GM19467 (cell line): ENCODE data around the gene LHPP.
A peak's percentile ranks its signal among the peaks of the same experiment; 100 is the strongest.

Experiments used
- ATAC-seq: cut with Tn5 transposase; IDR thresholded peaks from one replicate; pipeline ENCODE4 v1.9.1; 2021; ENCODE audit warnings: mild to moderate bottlenecking, moderate library complexity; ENCODE audit not compliant: unreplicated experiment

The LHPP gene

GRCh38 chr10:124618470-124619073, 156.9 kb downstream of the LHPP start:
- no peak for ATAC-seq

GRCh38 chr10:124619195-124619594, 157.6 kb downstream of the LHPP start:
- ATAC-seq, result peak; percentile 21

GRCh38 chr10:124619802-124620490, 158.3 kb downstream of the LHPP start:
- ATAC-seq, result peak; percentile 36

GRCh38 chr10:124621637-124622036, 160.0 kb downstream of the LHPP start:
- no peak for ATAC-seq

- ATAC-seq, result no peak
Measured at GRCh38 chr10:124622158-124622557, 160.5 kb downstream of the LHPP start.

- ATAC-seq, result no peak
Measured at GRCh38 chr10:124622866-124623536, 161.4 kb downstream of the LHPP start.

- ATAC-seq, result no peak
Measured at GRCh38 chr10:124624006-124624405, 162.4 kb downstream of the LHPP start.

- ATAC-seq, result no peak
Measured at GRCh38 chr10:124624466-124624865, 162.8 kb downstream of the LHPP start.

- ATAC-seq, result no peak
Measured at GRCh38 chr10:124624895-124625294, 163.3 kb downstream of the LHPP start.

- no peak for ATAC-seq
Measured at GRCh38 chr10:124625831-124626238, 164.2 kb downstream of the LHPP start.

- ATAC-seq, result no peak
Measured at GRCh38 chr10:124626759-124627380, 165.2 kb downstream of the LHPP start.

GRCh38 chr10:124627866-124628675, 166.4 kb downstream of the LHPP start:
- no peak for ATAC-seq

GRCh38 chr10:124628676-124629021, 167.0 kb downstream of the LHPP start:
- no peak for ATAC-seq

- ATAC-seq, result no peak
Measured at GRCh38 chr10:124629415-124629814, 167.8 kb downstream of the LHPP start.

- ATAC-seq, result no peak
Measured at GRCh38 chr10:124629842-124630241, 168.2 kb downstream of the LHPP start.

- no peak for ATAC-seq
Measured at GRCh38 chr10:124630551-124630950, 168.9 kb downstream of the LHPP start.

GRCh38 chr10:124632064-124632531, 170.5 kb downstream of the LHPP start:
- ATAC-seq, result no peak

- ATAC-seq, result no peak
Measured at GRCh38 chr10:124632566-124632965, 170.9 kb downstream of the LHPP start.

- ATAC-seq, result no peak
Measured at GRCh38 chr10:124636271-124636995, 174.8 kb downstream of the LHPP start.

- no peak for ATAC-seq
Measured at GRCh38 chr10:124637091-124637700, 175.6 kb downstream of the LHPP start.
